A549 (cell line): Measurements from ENCODE around the gene SCIN. TPM values are rescaled to one million over a fixed set of nuclear protein-coding genes. Genes with fewer than 3 reads are reported as not detected.
"Not testable (repeated sequence)": the region's sequence is repeated elsewhere in the genome, so short reads cannot be mapped to it uniquely, and the experiment has no call there.

ENCODE experiments used
- ATAC-seq, 2 experiments: fragments of 200-7000 bp in 1 of 2; fragments of >200 bp in 1 of 2; cut with Nextera tagmentation in 1 of 2; cut with Tn5 transposase in 1 of 2; 3 replicates each; pipeline versions ENCODE4 v1.8.0 to v1.9.1; 2018 to 2020; ENCODE audit warnings: mild to moderate bottlenecking in 1 of 2, moderate library complexity in 1 of 2
- CTCF ChIA-PET: fragments of 300-600 bp; sonication (Branson Sonifier 250); formaldehyde crosslinking; extraction: SDS; loops from one replicate; lab custom pipeline; 2021; ENCODE audit warnings: antibody characterized with exemption, inconsistent platforms; lab: Yijun Ruan, JAX
- POLR2A ChIA-PET: fragments of 350-600 bp; formaldehyde crosslinking; extraction: SDS; loops from one replicate; lab custom pipeline; 2021; ENCODE audit warnings: antibody characterized with exemption, inconsistent platforms; lab: Yijun Ruan, JAX
- DNase-seq, 2 experiments: peaks; one replicate each; pipeline versions ENCODE4 v3.0.0 to v3.0.0-alpha.2; 2011 to 2016; ENCODE audit warnings: low read depth in 1 of 2, low spot score in 1 of 2
- FAIRE-seq: peaks from 2 replicates; lab custom pipeline; 2011; peaks lifted over from hg19 to GRCh38; lab: Jason Lieb, UNC
- H3K27ac ChIP-seq, 2 experiments: fragments of >200 bp; sonication (Bioruptor Twin); formaldehyde crosslinking; 3 replicates each; pipeline ENCODE4 v1.5.1; 2016 to 2017
- H3K4me1 ChIP-seq: fragments of >200 bp; sonication (Bioruptor Twin); formaldehyde crosslinking; 3 replicates; pipeline ENCODE4 v1.6.1; 2016
- H3K4me2 ChIP-seq: fragments of >200 bp; sonication (Bioruptor Twin); formaldehyde crosslinking; 3 replicates; pipeline ENCODE4 v1.6.1; 2016
- H3K4me3 ChIP-seq: fragments of >200 bp; sonication (Bioruptor Twin); formaldehyde crosslinking; 3 replicates; pipeline ENCODE4 v1.5.1; 2016
- H3K9me3 ChIP-seq: fragments of >200 bp; sonication (Bioruptor Twin); formaldehyde crosslinking; 3 replicates; pipeline ENCODE4 v1.6.1; 2016
- CEBPB ChIP-seq, 2 experiments: fragments of >200 bp in 1 of 2; sonication (Bioruptor Twin) in 1 of 2; formaldehyde crosslinking in 1 of 2; IDR thresholded peaks; 2 replicates each; pipeline ENCODE4 v1.6.1; 2012 to 2016
- CTCF ChIP-seq: fragments of >200 bp; sonication (Bioruptor Twin); formaldehyde crosslinking; IDR thresholded peaks from 3 replicates; pipeline ENCODE4 v1.5.1; 2016
- FOSL2 ChIP-seq, 2 experiments: fragments of 450-650 bp in 1 of 2; fragments of >200 bp in 1 of 2; sonication (Bioruptor Twin) in 1 of 2; formaldehyde crosslinking; IDR thresholded peaks; 2 replicates each; pipeline versions ENCODE4 v1.5.0 to v1.6.1; 2016 to 2020; ENCODE audit warnings: mild to moderate bottlenecking in 1 of 2, moderate library complexity in 1 of 2
- RAD21 ChIP-seq, 2 experiments: fragments of >200 bp in 1 of 2; sonication (Bioruptor Twin) in 1 of 2; formaldehyde crosslinking in 1 of 2; IDR thresholded peaks in 1 of 2; conservative IDR thresholded peaks in 1 of 2; 2 replicates in 1 of 2; 3 replicates in 1 of 2; pipeline ENCODE4 v1.6.1; 2012 to 2018; ENCODE audit warnings: inconsistent platforms in 1 of 2
- SMC3 ChIP-seq: fragments of >200 bp; sonication (Bioruptor Twin); formaldehyde crosslinking; IDR thresholded peaks from 3 replicates; pipeline ENCODE4 v1.6.1; 2018; ENCODE audit warnings: inconsistent platforms
- WGBS: methylation state at CpG from one replicate; pipeline ENCODE4 v1.1.6; 2017; ENCODE audit errors: missing lambda C conversion rate; 5-methylcytosine and 5-hydroxymethylcytosine counted together
- polyA minus RNA-seq: library from RNA; depleted of rRNA, polyadenylated mRNA; stranded (reverse); fragments of >200 nt; gene quantifications from 2 replicates; pipeline ENCODE4 v1.2.3, GENCODE V29; 2011; rRNA and poly(A)+ RNA removed
- polyA plus RNA-seq, 4 experiments: library from polyadenylated mRNA; depleted of rRNA in 3 of 4; stranded (reverse); fragments of >200 nt; fragmentation: RNase III in 1 of 4; extraction: RNeasy Plus Mini Kit Qiagen cat#74134 plus additional on column Dnase treatment in 1 of 4; gene quantifications; 2 replicates in 3 of 4; 3 replicates in 1 of 4; pipeline ENCODE4 v1.2.3, GENCODE V29; 2011 to 2017
- TF ChIP-seq, protein P1 (sequence below): IDR thresholded peaks from 2 replicates; pipeline ENCODE4 v1.6.1; 2012

SCIN gene
- polyA plus RNA-seq (2011; rRNA removed) (0.27 and 0.33 TPM in 2 replicates), polyA plus RNA-seq (2017; fragmentation: RNase III; extraction: RNeasy Plus Mini Kit Qiagen cat#74134 plus additional on column Dnase treatment) (0.05 to 0.12 TPM (median 0.05 TPM) in 3 replicates), polyA minus RNA-seq (0.45 and 0.63 TPM in 2 replicates)
- 0.01 TPM in 1 of 2 replicates, not detected in the other for polyA plus RNA-seq (2012; cell fraction: cytosol; rRNA removed)
- polyA plus RNA-seq (2012; cell fraction: nucleus; rRNA removed), result 0.01 and 0.02 TPM in 2 replicates

DNA sequence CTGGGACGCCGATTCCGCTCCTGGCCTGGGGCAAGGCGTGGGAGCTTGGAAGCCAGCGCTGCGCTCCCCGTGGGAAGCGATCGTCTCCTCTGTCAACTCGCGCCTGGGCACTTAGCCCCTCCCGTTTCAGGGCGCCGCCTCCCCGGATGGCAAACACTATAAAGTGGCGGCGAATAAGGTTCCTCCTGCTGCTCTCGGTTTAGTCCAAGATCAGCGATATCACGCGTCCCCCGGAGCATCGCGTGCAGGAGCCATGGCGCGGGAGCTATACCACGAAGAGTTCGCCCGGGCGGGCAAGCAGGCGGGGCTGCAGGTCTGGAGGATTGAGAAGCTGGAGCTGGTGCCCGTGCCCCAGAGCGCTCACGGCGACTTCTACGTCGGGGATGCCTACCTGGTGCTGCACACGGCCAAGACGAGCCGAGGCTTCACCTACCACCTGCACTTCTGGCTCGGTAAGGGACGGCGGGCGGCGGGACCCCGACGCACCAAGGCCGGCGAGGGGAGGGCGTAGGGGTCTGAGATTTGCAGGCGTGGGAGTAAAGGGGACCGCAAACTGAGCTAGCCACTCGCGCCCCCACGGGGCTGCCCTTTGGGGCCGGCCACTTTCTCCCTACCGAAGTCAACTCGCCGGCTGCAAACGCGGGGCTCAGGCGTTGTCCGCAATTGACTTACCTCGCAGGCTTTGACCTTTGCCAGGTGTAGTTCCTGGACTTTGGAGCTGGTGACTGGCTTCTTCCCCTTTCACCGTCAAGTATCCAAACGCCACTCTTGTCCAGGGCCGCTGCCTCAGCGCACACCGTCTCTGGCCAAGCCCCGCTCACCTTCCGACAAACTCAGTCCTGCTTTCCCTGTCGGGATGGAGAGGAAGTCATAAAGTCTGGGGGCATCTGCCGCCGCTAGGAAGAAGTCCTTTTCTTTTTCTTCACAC, at the start of gene SCIN:
Gene SCIN, plus strand, starts transcription at position 187 of the 928 bp plus-strand sequence. Its CDS starts 67 bp downstream, at position 254.
- CTCF ChIA-PET, result interaction anchor here (0.8 to 1.7 kb wide), 5 partner anchors 13 to 52 kb away, joined by 3 to 4 read pairs (median 3); no protein-coding TSS in a partner anchor
- FAIRE-seq, result no peak
- peaks cover 5% of the 10 kb centered on the region; the same call in 1 of the 3 replicates for H3K4me1 ChIP-seq
- 38% methylated on average over 35 of the region's 74 CpGs for WGBS
- DNase-seq, result peak; percentile 34 to 46
- no peaks in the 10 kb centered on the region for H3K9me3 ChIP-seq
- H3K27ac ChIP-seq, result peak within 1 kb of the TSS in 1 of 2 experiments; percentile 38; a peak in 3 of 6 replicates
- H3K4me3 ChIP-seq, result peak within 1 kb of the TSS; percentile 55
- TF ChIP-seq, protein P1, sequence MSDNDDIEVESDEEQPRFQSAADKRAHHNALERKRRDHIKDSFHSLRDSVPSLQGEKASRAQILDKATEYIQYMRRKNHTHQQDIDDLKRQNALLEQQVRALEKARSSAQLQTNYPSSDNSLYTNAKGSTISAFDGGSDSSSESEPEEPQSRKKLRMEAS, result peak; percentile 66; the same call in 1 of the 2 replicates
- TF ChIP-seq FOSL2 (IDR thresholded peaks at IDR 0.05) (no peak), FOSL2 (CRISPR knock-in tag; IDR thresholded peaks at IDR 0.05) (no peak)
- POLR2A ChIA-PET, result no interaction called here
- peak; percentile 89 for ATAC-seq
- H3K4me2 ChIP-seq, result peak within 1 kb of the TSS; percentile 91

GRCh38 chr7:12524794-12525386, 45.6 kb upstream of the SCIN start:
- H3K4me2 ChIP-seq, result peak overlapping the region; percentile 52
- TF ChIP-seq CEBPB (IDR thresholded peaks at IDR 0.05), result no peak
- peak; percentile 84 to 90 for TF ChIP-seq RAD21 (conservative IDR thresholded peaks at IDR 0.05 in 1 of 2, IDR thresholded peaks at IDR 0.05 in 1 of 2)
- TF ChIP-seq CTCF, result peak; percentile 86
- peak; percentile 96 for TF ChIP-seq SMC3
- ATAC-seq (peak; percentile 51 to 54; a peak in 3 of 6 replicates), FAIRE-seq (peak; percentile 84), DNase-seq (peak; percentile 24 to 60)
- H3K4me1 ChIP-seq, result no peaks in the 10 kb centered on the region
- no peaks in the 10 kb centered on the region for H3K9me3 ChIP-seq
- ChIA-PET CTCF (interaction anchor here (0.5 to 3.1 kb wide), 41 partner anchors 9 to 742 kb away, joined by 3 to 49 read pairs (median 5); partner anchors contain the start of gene SCIN), POLR2A (interaction anchor here (1.1 to 1.5 kb wide), 2 partner anchors 99 to 162 kb away, joined by 4 to 6 read pairs; partner anchors contain the start of gene ARL4A)
- H3K4me3 ChIP-seq, result no peak overlapping the region
- H3K27ac ChIP-seq, result no peak overlapping the region
- 7% methylated on average over 5 of the region's 5 CpGs for WGBS

- POLR2A ChIA-PET, result interaction anchor here (0.6 kb wide), 1 partner anchor 18 kb away, joined by 4 read pairs; no protein-coding TSS in a partner anchor
- H3K9me3 ChIP-seq, H3K27ac ChIP-seq, FAIRE-seq, H3K4me2 ChIP-seq, H3K4me3 ChIP-seq, H3K4me1 ChIP-seq, DNase-seq, ATAC-seq: not testable (repeated sequence)
- WGBS, result 54% methylated on average over 2 of the region's 2 CpGs
- CTCF ChIA-PET, result interaction anchor here (0.6 to 3.1 kb wide), 2 partner anchors 96 to 734 kb away, joined by 4 to 49 read pairs; no protein-coding TSS in a partner anchor
Measured at GRCh38 chr7:12526693-12527092, 43.8 kb upstream of the SCIN start.

GRCh38 chr7:12527670-12528069, 42.9 kb upstream of the SCIN start:
- H3K4me2 ChIP-seq, H3K4me1 ChIP-seq, FAIRE-seq, ATAC-seq, DNase-seq, CTCF ChIA-PET, POLR2A ChIA-PET, H3K4me3 ChIP-seq, H3K27ac ChIP-seq, H3K9me3 ChIP-seq: not testable (repeated sequence)
- WGBS, result 63% methylated on average over 1 of the region's 1 CpG
